Limb (tissue), 2 donors: ENCODE data around the gene TRIM66.
A peak's percentile ranks its signal among the peaks of the same experiment; 100 is the strongest.

Source experiments
- DNase-seq, 2 donors: peaks; one replicate each; pipeline ENCODE4 v3.0.0-alpha.2; 2016; ENCODE audit errors: extremely low spot score in 2 of 2

TRIM66 gene, protein sequence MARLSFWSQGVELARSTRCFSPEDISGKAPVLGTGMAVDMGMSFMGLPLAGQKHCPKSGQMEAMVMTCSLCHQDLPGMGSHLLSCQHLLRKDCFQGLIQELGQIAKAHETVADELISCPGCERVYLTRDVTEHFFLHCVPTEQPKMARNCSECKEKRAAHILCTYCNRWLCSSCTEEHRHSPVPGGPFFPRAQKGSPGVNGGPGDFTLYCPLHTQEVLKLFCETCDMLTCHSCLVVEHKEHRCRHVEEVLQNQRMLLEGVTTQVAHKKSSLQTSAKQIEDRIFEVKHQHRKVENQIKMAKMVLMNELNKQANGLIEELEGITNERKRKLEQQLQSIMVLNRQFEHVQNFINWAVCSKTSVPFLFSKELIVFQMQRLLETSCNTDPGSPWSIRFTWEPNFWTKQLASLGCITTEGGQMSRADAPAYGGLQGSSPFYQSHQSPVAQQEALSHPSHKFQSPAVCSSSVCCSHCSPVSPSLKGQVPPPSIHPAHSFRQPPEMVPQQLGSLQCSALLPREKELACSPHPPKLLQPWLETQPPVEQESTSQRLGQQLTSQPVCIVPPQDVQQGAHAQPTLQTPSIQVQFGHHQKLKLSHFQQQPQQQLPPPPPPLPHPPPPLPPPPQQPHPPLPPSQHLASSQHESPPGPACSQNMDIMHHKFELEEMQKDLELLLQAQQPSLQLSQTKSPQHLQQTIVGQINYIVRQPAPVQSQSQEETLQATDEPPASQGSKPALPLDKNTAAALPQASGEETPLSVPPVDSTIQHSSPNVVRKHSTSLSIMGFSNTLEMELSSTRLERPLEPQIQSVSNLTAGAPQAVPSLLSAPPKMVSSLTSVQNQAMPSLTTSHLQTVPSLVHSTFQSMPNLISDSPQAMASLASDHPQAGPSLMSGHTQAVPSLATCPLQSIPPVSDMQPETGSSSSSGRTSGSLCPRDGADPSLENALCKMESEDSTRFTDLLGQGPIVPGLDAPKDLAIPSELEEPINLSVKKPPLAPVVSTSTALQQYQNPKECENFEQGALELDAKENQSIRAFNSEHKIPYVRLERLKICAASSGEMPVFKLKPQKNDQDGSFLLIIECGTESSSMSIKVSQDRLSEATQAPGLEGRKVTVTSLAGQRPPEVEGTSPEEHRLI (N-terminal part only)

DNA sequence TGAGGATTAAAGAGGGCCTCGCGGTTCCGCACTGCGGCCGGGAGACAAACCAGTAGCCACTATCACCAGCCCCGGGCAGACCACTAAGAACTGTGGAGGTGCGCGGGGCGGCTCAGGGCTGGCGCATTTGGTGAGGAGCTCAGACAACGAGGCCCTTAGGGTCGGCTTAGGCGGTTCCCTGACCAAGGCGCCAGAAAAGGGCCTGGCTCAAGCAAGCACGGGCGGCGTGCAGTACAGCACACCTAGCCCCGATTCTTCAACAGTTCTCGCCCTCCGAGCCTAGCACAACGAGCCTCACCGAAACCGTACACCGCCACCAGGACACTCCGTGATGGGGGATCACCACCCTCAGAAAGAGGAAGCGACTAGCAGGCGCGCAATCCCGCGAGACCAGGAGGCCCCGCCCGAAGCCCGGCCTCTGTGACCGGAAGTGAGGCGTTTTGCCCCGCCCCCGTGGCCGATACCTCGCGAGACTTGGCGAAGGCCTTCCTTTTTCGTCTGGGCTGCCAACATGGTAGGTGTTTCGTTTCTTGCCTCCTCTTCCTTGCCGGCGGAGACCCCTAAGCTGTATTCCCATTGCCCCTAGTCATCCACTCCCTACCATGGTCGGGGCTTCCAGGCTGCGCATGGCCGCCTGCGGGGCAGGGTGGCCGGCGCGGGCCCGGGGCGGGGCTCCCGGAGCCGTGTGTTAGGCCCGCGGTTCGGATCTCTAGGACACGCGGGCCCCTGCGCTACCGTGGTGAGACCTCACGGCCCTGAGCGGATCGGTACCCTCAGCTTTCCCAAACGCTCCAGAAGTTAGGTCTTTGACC is at the start of gene TRIM66, which contains the start of gene RPL27A:
TSS of gene TRIM66 (minus strand) at position 363 of the 812 bp plus-strand sequence. CDS start 10,391 bp downstream, outside the sequence.
TSS of gene RPL27A (plus strand) at position 490 of the 812 bp plus-strand sequence. CDS start at position 512, 22 bp downstream.
- DNase-seq, result peak; percentile 95 to 99

DNA sequence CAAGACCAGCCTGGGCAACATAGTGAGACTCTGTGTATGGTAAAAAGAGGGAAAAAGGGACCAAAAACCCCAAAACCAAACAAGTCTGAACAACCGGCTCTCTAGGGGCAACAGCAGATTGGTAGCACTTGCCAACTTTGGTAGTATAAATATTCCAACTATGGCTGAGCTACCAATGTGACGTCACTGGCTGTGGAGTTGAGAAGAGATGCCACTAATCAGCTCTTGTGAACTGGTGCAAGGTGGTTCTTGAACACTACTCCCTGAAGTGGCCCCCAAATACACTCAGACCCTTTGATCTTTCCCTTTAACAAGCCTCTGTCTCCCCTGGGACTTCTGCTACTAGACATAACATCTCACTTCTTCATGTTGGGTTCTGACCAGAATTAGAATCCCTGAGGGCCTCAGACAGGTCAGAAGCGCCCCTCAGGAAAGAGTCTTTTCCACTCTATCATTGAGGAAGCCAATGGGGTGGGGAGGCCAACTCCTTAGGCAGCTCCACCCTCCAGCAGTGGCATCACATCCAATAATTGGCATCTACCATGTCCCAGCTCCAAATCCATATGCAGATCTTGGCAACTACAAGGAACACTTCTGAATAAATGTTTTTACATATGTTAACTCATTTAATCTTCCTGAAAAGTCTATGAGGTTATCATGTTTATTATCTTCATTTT is 49.3 kb upstream of the TRIM66 start:
- DNase-seq, result no peak

DNA sequence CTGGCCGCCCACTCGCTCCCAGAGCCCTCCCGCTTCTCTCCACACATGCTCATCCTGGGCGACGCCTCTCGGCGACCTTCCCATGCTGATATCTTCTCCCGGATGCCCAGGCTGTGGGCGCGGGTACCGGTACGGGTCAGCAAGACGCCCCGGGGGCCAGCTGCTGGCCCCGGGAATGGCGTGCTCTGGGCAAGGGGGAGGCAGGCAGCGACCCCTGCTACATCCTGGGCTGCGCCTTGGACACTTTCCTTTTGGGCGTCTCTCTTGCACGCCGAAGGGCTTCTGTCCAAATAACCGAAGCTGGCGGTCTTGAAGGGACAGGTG is 48.2 kb upstream of the TRIM66 start:
- DNase-seq, result no peak

DNA sequence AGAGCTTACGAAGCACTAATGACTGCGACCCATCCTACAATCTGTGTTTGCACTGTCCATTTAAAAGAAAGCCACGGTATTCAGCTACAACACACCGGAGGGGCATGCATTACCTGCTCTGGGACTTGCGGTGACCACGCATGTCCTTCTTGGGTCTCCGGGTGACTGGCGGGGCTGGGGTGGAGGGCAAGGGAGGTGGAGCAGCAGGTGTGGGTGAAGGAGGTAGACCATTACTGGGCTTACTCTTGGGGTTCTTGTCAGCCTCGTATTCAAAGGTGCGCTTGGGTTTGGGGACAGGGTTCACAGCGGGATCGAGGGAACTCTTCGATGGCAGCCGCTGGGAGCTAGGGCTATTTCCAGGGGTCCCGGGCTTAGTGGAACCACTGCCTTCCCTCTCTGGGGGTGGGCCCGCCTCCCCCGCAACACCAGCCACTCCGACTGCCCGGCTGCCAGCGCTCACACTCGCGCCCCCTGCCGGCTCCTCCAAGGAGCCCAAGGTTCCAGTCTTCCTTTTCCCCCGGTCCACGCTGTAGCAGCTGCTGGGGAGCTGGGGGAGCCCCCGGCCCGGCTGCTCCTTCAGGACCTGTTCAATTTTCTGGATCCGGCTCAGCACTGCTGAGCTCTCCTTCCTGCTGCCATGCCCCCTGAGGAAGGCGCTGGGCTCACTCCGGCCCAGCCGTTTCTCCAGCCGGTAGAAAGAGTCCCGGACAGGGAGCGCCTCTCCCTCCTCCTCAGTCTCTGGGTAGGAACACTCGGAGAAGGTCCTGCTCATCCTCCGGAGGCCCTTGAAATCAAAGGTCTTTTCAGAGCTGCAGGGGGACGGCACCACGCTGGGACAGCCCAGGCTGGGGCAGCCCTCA is 47.6 kb upstream of the TRIM66 start:
- DNase-seq, result no peak

DNA sequence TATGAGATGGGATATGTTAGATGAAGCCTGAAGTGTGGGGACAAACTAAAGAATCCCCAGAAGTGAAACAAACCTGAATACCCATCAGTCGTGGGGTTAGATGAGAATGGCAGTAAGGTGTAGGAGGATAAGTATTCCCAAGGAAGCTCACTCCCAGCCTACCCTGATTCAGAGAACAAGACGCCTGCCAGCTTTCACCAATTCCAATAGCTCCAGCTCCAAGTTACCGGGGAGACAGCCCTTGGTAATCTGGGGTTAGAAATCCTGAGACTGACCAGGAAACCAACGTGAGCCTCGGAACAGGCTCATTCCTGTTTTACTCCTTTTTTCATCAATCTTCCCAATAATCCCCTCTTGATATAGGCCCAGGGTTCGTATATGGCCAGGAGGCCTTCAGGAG is 46.6 kb upstream of the TRIM66 start:
- DNase-seq, result no peak

DNA sequence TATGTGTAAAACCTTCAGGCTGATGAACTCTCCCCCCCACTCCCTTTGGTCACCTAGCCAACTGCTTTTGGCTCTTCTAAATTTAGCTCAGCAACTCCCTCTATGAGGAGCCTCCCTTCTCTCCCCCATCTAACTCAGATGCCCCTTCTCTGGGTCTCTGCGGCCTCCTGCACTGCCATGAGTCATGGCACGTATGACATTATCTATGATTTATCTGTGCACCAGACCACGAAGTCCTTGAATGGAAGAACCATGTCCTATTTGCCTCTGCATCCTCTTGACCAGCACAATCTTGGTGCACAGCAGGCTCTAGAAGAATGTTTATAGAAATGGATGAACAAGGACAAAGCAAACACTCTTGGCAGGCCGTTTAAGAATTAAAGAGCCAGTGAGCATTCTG is 46.1 kb upstream of the TRIM66 start:
- DNase-seq, result no peak

DNA sequence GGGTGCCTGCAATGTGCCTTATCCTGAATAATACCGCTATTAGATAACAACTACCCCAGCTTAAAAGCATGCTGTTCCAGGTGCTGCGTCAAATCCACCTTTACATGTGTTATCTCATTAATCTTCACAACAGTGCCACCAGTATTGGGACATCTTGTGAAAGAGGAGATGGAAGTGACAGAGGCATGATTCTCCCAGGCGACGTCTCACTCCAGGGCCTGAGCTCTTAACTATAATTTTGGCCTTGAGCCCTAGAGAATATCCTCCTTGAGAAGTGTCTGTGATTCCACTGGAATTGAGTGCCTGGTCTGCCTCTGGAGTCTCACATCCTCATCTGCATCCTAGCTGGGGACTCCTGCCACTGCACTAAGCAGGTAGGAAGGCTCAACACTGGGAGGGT is 43.9 kb upstream of the TRIM66 start:
- no peak for DNase-seq

DNA sequence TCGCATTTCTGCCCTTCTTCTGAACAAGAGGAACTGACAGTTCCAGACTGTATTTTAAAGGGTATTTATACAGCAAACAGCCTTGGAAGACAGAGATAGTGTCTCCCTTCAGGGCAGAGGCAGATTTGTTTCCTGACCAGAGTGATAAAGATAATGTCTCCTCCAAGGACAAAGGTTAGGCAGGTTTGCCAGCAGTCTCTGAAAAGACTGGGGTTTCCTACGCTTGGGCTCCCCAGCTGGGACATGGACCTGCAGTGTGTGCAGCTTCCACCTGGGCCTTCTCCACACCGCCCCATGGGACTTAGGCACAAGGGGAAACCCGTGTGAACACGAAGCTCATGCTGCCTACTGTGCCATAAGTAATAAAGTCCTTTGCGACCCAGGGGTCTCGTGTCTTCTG is 42.2 kb upstream of the TRIM66 start:
- no peak for DNase-seq

DNA sequence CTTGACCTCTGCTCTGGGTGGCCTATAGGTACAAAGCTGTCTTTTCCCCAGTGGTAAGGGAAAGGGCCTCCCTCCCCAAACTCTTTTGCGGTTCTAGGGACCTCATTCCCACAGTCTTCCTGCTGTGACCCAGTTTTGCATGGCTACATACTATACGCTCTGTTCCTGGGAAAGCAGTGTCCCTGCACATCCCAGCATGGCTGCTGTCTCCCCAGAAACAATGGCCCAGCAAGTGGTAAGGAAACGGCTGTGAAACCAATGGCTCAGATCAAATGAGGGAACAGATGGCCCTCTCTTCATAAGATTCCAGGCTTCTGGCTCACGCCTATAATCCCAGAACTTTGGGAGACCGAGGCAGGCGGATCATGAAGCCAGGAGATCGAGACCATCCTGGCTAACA is 41.2 kb upstream of the TRIM66 start:
- no peak for DNase-seq

DNA sequence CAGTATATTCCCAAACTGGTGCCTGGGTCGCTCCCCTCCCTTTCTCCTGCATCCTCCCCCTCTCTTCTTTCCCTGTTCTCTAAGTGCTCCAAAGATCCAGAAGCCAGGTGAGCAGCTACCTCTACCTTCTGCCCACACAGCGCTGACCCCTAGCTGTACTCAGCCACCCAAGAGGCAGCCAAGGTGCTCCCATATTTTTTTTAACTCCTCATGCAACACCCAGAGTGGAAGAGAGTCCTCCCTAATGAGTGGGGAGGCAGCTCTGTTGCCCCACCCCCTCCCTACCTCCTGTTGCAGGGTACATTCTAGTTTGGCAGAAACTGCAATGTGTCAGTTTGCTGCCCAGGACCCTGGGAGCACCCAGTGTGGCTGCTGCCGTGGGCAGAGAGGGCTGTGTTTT is 40.3 kb upstream of the TRIM66 start:
- no peak for DNase-seq

DNA sequence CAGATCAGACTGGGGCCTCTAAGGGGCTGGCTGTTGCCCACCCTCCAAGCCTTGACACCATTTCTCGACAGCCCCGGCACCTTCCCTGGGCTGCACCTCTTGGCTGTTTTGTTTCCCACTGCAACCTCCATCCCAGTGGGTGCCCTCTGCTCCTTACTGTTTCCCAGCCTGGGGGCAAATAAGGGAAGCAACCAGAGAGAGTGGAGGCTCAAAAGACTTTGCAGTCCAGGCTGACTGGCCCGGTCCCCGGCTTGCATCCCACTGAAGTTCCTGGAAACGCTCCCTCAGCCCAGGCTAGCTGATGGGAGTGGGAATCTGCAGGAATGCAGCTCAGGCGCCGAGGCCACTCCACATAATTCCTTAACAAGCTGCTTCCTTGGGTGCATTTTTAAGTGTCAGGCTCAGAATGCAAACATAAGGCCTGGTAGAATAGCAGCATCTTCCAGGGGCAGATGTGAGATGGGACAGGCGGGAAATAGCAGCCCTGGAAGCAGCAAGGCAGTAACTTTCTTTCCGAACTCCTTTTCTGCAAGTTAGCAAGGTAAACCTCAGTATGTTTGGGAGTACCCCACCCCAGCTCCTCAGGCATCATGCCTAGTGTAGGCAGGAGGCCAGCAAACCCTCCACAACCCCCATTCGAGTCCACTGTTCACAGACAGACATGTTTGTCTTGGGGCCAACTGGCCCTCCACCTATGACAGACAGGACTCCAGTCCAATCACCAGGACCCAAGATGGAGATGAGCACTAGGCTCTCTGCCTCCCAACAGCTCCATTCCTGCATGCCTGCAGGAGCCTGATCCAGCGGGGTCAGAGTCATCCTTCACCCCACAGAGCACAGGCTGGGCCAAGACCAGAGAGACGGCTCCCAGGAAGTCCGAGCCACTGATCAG is 39.4 kb upstream of the TRIM66 start:
- peak in 1 of 2 donors; percentile 44 for DNase-seq

DNA sequence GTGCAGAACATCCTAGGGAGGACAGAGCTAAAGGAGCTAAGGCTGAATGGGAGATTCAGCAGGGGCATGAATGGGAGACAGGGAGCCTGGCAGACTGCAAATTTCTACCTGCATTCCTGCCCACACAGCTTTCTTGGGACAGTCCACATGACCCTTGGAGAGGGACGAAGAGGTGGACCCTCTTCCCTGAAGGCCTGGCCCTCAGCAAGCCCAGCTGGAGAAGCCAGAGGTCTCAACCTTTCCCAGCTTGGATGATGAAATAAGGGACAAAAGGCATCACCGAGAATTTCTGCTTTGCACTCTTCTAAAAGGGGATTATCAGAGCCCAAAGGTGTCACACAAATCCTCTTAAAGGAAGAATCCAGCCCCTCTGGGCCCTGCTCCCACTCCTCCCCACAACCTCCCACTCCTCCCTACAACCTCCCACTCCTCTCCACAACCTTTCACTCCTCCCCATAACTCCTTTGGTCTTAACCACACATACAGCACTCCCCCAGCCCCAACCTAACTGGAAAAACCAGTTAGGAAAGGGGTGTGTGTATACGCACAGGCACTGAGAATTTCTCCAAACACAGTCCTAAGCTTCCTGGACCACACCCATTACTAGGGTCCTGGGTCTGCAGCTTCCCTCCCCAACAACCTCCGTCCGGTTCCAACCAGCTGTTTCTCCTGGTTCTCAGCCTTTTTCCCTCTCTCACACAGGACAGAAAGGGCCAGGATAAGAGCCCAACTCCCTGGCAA is 38.6 kb upstream of the TRIM66 start:
- DNase-seq, result no peak

DNA sequence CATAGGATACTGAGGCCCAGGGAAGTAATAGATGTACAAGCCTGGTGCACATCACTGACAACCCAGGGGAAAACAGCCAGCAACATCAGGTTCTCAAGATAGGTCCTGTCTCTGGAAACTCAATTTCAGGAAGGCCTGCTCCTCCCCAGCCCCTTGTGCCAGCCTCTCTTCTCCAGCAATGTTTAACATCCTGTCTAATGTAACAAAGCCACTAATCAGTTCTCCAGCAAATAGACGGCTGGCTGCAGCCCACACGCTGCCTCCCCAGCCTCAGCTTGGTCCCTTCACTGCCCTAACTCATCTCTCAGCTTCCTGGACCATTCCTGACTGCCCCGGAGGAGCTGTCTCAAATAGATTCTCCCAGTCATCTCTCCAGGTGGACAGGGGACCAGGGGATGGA is 37.9 kb upstream of the TRIM66 start:
- DNase-seq, result no peak

DNA sequence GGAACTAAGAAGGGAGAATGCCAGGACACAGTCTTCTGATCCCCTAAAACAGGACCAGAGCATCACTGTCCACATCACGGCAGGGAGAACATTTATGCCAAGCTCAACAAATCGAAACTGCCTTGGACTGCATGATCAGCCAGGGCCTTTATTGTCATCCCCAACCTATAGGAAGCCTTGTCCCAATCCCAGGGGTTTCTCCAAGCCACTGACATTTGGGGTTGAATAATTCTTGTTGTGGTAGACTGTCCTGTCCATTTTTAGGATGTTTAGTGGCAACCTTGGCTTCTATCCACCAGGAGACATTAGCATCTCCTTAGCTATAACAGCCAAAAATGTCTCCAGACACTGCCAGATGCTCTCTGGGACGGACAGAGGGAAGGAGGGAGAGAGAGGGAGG is 37.3 kb upstream of the TRIM66 start:
- no peak for DNase-seq

DNA sequence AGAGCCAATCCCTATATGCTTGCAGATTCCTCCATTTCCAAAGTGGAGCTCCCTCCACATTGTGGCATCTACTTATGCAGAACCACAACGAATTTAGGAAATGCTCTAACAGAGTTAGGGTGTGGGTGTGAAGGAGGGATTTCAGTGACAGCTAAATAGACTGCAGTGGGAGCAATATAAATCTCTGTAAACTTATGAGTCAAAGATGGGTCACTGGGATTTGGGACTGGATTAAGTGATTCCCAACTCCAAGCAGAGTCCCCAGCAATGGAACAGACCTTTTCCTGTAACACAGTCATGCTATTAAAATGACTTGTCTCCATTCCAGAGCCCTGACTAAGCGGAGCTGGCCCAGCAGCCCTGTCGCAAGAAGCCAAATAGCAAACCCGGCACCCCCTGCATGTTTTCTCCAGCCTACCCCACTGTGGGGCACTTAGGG is 36.8 kb upstream of the TRIM66 start:
- DNase-seq, result no peak

DNA sequence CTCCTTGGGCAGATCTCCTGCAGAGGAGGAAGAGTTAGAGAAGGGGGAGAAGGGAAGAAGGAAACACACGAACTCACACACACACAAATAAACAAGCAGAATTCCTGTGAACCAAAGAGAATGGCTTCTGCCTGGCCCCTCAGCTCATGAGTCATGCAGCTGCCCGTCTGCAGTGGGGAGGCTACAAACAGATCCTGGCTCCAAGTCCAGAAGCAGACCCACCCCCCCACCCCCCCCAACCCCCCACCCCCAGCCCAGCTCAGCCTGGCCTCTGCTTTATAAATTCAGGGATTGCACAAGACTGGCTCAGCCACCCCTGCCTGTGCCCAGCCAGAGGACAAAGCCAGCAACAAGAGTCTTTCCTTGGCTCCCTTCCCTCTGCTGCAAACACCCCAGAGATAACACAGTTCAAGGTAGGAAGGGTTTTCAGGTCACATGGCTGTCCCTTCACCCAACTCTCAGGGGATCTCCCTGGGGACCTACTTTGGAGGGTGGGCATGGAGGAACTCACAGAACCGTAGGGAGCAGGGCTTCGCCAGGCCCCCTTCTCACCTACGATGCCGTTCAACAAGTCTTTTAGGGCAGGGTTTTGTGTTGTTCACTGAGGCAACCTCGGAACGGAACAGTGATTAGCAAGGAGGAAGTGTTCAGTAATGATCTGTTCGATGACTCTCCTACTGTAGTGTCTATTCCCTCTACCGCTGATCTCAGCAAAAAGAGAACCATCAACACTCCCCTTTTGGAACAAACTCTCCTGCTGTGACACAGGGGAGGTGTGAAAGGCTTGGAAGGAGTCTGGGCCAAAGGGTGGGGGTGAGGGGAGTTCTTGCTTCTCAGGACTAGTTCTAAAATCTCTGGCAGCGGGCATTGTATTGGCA is 35.6 kb upstream of the TRIM66 start:
- DNase-seq, result no peak

DNA sequence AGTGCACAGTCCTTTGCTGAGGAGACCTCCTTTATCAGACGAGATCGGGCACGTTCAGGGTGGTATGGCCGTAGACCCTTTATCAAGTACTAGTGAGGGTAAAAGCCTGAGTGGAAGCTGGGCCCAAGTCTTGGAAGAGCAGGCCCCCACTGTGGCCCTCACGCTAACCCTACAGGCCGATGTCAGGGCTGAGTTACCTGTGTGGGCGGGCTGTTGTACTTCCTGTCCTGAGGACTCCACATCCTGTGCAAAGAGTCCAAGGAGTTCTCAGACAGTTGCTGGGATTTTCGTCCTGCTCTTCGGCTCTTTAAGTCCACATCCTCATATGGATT is 35.0 kb upstream of the TRIM66 start:
- DNase-seq, result no peak
